ENCODE results near the gene MSI2.
"Not testable (repeated sequence)": the region's sequence is repeated elsewhere in the genome, so short reads cannot be mapped to it uniquely, and the experiment has no call there.

The MSI2 gene

DNA sequence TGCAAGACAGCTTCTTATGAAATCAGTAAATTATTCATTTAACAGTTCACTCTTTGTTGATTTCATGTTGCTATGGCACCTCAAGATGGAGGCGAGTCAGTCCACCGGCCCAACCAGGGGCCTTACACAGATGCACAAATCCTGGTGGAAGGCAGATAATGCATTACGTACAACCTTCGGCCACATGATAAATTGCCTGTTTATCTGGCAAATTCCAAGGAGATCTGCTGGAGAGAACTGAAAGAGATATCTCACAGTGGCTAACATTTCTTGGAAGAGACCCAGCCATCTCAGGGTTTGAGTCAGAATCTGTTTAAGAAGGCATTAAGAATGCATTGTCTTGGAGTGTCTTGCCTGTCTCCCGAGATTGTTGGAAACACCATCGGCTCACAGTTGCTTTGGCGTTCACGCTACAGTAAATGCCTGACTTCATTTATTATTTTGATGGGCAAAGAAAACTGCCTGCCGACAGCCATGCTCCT lies 225.6 kb downstream of the MSI2 start:
- DNase-seq (ENCODE audit: low read depth in 2 of 2): no peak

GRCh38 chr17:57482657-57483056 lies 226.3 kb downstream of the MSI2 start:
- no peak for DNase-seq (ENCODE audit: low read depth in 2 of 2)

GRCh38 chr17:57484081-57484666 lies 227.9 kb downstream of the MSI2 start:
- no peak for DNase-seq (ENCODE audit: low read depth in 2 of 2)

GRCh38 chr17:57484826-57485565 lies 228.7 kb downstream of the MSI2 start:
- DNase-seq (ENCODE audit: low read depth in 2 of 2): no peak

GRCh38 chr17:57485566-57485865 lies 229.2 kb downstream of the MSI2 start:
- DNase-seq (ENCODE audit: low read depth in 2 of 2): no peak

- no peak for DNase-seq (ENCODE audit: low read depth in 2 of 2)
These were observed 229.9 kb downstream of the MSI2 start for GRCh38 chr17:57485916-57486881.

GRCh38 chr17:57486882-57487301 lies 230.6 kb downstream of the MSI2 start:
- DNase-seq (ENCODE audit: low read depth in 2 of 2): no peak

DNA sequence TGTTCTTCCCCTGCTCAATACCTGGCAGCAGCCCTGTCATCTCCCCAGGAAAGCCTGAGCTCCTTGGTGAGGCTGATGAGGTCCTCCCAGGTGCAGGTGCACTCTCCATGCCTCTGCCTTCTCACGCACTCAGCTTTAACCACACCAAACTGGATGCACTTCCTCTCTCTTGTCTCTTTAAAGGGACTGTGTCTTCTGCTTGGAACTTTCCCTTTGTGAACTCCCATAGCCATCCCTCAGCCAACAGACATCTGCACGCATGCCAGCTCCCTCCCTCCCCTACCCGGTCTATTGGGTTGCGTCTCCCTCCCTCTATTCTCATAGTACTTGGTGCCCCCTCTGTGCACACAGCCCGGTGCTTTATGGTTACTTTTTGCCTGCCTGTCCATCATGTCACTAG lies 231.2 kb downstream of the MSI2 start:
- no peak for DNase-seq (ENCODE audit: low read depth in 2 of 2)

- DNase-seq (ENCODE audit: low read depth in 2 of 2): no peak
These were observed 232.5 kb downstream of the MSI2 start for GRCh38 chr17:57488856-57489255.

DNA sequence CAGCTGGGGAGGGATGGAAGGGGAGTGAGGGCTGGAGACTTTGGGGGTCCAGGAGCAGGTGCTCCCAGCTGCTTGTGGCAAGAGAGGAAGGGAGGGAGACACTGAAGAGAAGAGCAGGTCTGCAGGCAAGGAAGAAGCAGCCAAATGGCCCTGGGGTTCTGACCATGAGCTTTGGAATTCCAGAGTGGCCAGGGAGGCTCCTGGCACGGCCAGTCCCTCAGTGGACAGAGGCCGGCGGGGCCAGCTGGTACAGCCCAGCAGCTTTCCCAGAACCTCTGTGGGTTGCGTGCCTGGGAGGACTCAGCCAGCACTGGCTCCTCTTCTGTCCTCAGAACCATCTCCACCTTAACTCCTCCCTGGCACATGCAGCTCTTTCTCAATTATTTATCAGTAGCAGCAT lies 233.0 kb downstream of the MSI2 start:
- no peak for DNase-seq (ENCODE audit: low read depth in 2 of 2)

- no peak for DNase-seq (ENCODE audit: low read depth in 2 of 2)
These were observed 234.0 kb downstream of the MSI2 start for GRCh38 chr17:57490111-57490845.

DNA sequence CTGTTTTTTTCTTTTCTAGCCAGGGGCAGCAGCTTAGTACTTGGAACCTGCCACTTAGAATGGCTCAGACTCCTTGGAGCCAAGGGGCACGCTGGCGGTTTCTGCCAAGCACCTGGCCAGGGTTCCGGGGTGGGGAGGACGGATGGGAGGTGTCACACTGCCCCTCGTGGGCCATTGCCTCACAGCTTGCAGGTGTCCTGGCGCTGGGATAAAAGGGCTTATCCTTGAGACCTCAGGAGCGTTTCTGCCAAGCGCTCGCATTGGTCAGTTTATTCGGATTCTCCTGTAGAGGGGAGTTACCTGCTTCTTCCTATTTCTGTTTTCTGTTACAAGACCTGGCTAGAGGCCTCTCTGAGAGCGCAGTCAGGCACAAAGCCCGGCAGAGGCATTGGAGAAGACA lies 234.6 kb downstream of the MSI2 start:
- DNase-seq (ENCODE audit: low read depth in 2 of 2): no peak

DNA sequence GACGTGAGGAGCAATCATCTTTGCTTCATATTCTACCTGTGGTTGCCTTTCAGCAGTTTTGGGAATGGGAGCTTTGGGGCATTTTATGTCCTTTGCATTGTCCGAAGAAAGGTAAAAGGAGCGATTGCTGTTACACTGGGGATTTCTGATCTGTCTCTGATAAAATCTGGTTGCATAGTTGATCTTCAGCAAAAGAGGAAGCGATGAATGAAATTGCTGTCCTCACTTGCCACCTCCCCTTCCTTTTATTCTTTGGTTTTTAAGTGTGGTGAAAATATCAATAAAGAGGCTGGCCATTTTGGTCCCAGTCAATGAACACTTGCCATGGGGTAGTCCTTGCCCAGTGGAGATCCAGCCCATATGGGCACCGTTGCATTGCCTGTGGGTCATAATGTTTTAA lies 236.8 kb downstream of the MSI2 start:
- DNase-seq (ENCODE audit: low read depth in 2 of 2): no peak

GRCh38 chr17:57493625-57494024 lies 237.3 kb downstream of the MSI2 start:
- DNase-seq (ENCODE audit: low read depth in 2 of 2): no peak

DNA sequence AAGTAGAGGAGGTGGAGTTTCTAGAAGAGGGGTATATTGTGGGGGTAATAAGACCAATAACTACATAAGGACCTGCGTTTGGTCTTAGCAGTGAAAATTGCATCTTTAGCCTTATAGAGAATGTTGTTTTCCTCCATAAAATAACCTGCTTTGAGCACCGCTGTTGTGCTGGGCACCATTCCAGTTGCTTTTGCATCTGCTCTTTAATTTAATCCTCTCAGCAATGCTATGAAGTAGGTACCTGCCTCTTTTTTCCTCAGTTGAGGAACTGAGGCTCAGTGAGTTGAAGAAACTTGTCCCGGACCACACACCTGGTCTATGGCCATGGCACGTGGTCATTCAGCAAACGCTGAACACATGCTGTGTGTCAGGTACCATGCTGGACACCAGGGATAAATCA lies 238.1 kb downstream of the MSI2 start:
- DNase-seq (ENCODE audit: low read depth in 2 of 2): no peak

DNA sequence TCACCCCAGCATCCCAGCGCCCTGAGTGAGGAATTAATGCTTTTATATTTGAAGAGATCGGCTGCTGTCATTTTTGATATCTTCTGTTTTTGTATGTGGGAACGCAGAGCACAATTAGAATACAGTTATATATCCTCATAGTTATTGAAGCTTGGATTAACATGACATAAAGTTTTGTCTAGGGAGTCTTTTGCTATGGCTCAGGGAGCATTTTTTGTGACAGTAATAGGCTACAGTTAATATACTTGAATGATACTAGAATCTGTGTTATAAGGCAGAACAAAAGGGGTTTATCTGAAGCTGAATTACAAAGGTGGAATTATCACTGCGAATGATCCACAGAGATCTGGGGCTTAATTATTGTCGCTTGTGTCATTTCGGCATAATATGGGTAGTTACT lies 239.4 kb downstream of the MSI2 start:
- DNase-seq (ENCODE audit: low read depth in 2 of 2): no peak

DNA sequence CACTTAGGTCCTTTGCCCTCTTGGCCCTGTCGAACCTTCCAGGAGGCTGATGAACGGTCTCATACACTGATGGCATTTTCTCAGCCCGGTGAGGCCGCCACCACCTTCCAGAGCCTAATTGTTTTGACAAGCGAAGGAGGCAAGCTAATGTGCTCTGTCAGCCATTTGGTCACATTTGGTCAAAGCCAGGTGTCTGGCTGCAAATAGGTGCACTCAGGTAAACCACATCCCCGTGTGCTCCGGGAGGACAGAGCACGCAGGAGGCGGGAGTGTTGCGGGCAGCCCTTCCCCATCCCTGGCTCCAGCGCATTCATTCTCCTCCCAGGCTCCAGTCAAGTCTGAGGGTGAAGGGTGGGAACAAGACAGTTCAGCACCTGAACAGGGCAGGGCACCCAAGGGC lies 240.1 kb downstream of the MSI2 start:
- DNase-seq (ENCODE audit: low read depth in 2 of 2): no peak

- no peak for DNase-seq (ENCODE audit: low read depth in 2 of 2)
These were observed 242.1 kb downstream of the MSI2 start for GRCh38 chr17:57498443-57498842.

GRCh38 chr17:57499221-57499620 lies 242.9 kb downstream of the MSI2 start:
- DNase-seq (ENCODE audit: low read depth in 2 of 2): not testable (repeated sequence)

- no peak for DNase-seq (ENCODE audit: low read depth in 2 of 2)
These were observed 243.3 kb downstream of the MSI2 start for GRCh38 chr17:57499648-57500049.

DNA sequence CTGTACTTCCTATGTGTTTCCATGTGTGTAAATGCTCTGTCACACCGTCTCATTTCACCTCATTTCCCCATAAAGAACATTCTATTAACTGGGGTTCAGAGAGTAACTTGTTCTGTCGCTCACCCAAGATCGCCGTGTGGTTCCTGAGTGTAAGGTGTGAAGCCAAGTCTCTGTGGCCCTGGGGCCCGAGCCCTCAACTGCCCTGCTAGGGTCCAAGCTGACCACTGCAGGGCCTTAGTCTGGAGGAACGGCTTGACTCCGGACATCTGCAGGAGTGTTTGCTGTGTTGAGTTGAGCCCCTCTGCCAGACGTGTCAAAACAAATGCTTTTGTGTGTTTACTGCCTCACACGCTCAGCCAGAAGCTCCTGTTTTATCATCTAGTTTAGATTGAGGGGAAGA lies 244.7 kb downstream of the MSI2 start:
- DNase-seq (ENCODE audit: low read depth in 2 of 2): no peak

GRCh38 chr17:57502022-57502421 lies 245.7 kb downstream of the MSI2 start:
- no peak for DNase-seq (ENCODE audit: low read depth in 2 of 2)

All from stimulated activated CD8-positive, alpha-beta memory T cell treated with anti-CD3 and anti-CD28 coated beads, Interleukin-15, amount 100 ng/mL, for 48 hours (primary cell).